Naive B cell (primary cell): Measurements from ENCODE around the gene TENM4. TPM values are rescaled to one million over a fixed set of nuclear protein-coding genes. Genes with fewer than 3 reads are reported as not detected.

Experiments
- ATAC-seq, 2 donors: fragments of 150-1000 bp; cut with Tn5 transposase; 2 replicates each; pipeline ENCODE4 v1.10.0; 2021; ENCODE audit warnings: low read depth in 2 of 2, mild to moderate bottlenecking in 2 of 2, moderate library complexity in 2 of 2
- DNase-seq: peaks from one replicate; pipeline ENCODE4 v3.0.0; 2022
- H3K27ac Mint-ChIP-seq, 6 donors: one replicate each; pipeline ENCODE4 v1.8.0; 2020 to 2022; ENCODE audit warnings: mild to moderate bottlenecking in 6 of 6, mixed read lengths in 6 of 6, moderate library complexity in 5 of 6, inconsistent platforms in 2 of 6
- H3K27me3 Mint-ChIP-seq, 3 donors: one replicate each; pipeline ENCODE4 v1.8.0; 2021 to 2022; ENCODE audit warnings: mixed read lengths in 3 of 3, mild to moderate bottlenecking in 1 of 3
- H3K36me3 Mint-ChIP-seq, 2 donors: one replicate each; pipeline ENCODE4 v1.8.0; 2020 to 2022; ENCODE audit warnings: mixed read lengths in 2 of 2, inconsistent platforms in 1 of 2, mild to moderate bottlenecking in 1 of 2
- H3K4me1 Mint-ChIP-seq, 3 donors: one replicate each; pipeline ENCODE4 v1.8.0; 2020 to 2022; ENCODE audit warnings: mixed read lengths in 3 of 3, inconsistent platforms in 1 of 3, mild to moderate bottlenecking in 1 of 3, moderate library complexity in 1 of 3
- H3K4me3 Mint-ChIP-seq, 8 donors: one replicate each; pipeline ENCODE4 v1.8.0; 2020 to 2022; ENCODE audit warnings: mild to moderate bottlenecking in 8 of 8, mixed read lengths in 8 of 8, moderate library complexity in 8 of 8, inconsistent platforms in 2 of 8
- H3K9me3 Mint-ChIP-seq, 7 donors: one replicate each; pipeline ENCODE4 v1.8.0; 2020 to 2022; ENCODE audit warnings: mixed read lengths in 7 of 7, mild to moderate bottlenecking in 5 of 7, inconsistent platforms in 2 of 7, moderate library complexity in 1 of 7
- polyA plus RNA-seq, 6 donors: library from polyadenylated mRNA; unstranded; fragments of 300-500 nt; fragmentation: Illumina TruSeq; gene quantifications; one replicate each; pipeline ENCODE4 v1.2.3, GENCODE V29; 2021; ENCODE audit warnings: low read depth in 6 of 6

The TENM4 gene
- polyA plus RNA-seq, 6 donors from 2014 or later: 3.8 TPM; not detected in 5

- peaks cover 8 to 24% (median 16%) of the 10 kb centered on the region in 3 donors for H3K27me3 Mint-ChIP-seq
- H3K9me3 Mint-ChIP-seq: peaks cover 0 to 1% (median 0%) of the 10 kb centered on the region in 7 donors
- no peak for ATAC-seq
- DNase-seq: no peak
- no peak overlapping the region for H3K4me3 Mint-ChIP-seq
- H3K36me3 Mint-ChIP-seq: no peaks in the 10 kb centered on the region
- no peaks in the 10 kb centered on the region for H3K4me1 Mint-ChIP-seq
- no peak overlapping the region for H3K27ac Mint-ChIP-seq
Observed at GRCh38 chr11:78767027-78767932, 673.5 kb downstream of the TENM4 start.

GRCh38 chr11:78764946-78765345 is 675.9 kb downstream of the TENM4 start:
- ATAC-seq: no peak
- no peak overlapping the region for H3K4me3 Mint-ChIP-seq
- no peak overlapping the region for H3K27ac Mint-ChIP-seq
- H3K4me1 Mint-ChIP-seq: no peaks in the 10 kb centered on the region
- no peaks in the 10 kb centered on the region for H3K36me3 Mint-ChIP-seq
- no peak for DNase-seq
- H3K9me3 Mint-ChIP-seq: peaks cover 0 to 1% (median 0%) of the 10 kb centered on the region in 7 donors
- peaks cover 8 to 31% (median 12%) of the 10 kb centered on the region in 3 donors for H3K27me3 Mint-ChIP-seq

- peaks cover 8 to 29% (median 8%) of the 10 kb centered on the region in 3 donors for H3K27me3 Mint-ChIP-seq
- H3K9me3 Mint-ChIP-seq: peaks cover 0 to 1% (median 0%) of the 10 kb centered on the region in 7 donors
- ATAC-seq: no peak
- H3K36me3 Mint-ChIP-seq: no peaks in the 10 kb centered on the region
- H3K27ac Mint-ChIP-seq: peak overlapping the region in 1 of 6 donors; percentile 34
- DNase-seq: no peak
- no peaks in the 10 kb centered on the region for H3K4me1 Mint-ChIP-seq
- H3K4me3 Mint-ChIP-seq: no peak overlapping the region
Observed at GRCh38 chr11:78763664-78764063, 677.2 kb downstream of the TENM4 start.

- ATAC-seq: no peak
- DNase-seq: no peak
- Mint-ChIP-seq H3K36me3 (no peaks in the 10 kb centered on the region), H3K27ac (no peak overlapping the region), H3K4me1 (no peaks in the 10 kb centered on the region), H3K27me3 (peaks cover 5 to 27% (median 8%) of the 10 kb centered on the region in 3 donors), H3K4me3 (no peak overlapping the region), H3K9me3 (peaks cover 0 to 1% (median 0%) of the 10 kb centered on the region in 7 donors)
Observed at GRCh38 chr11:78762105-78762504, 678.7 kb downstream of the TENM4 start.

- Mint-ChIP-seq H3K36me3 (no peaks in the 10 kb centered on the region), H3K27me3 (peaks cover 5 to 28% (median 8%) of the 10 kb centered on the region in 3 donors), H3K4me3 (no peak overlapping the region), H3K27ac (no peak overlapping the region), H3K4me1 (no peaks in the 10 kb centered on the region), H3K9me3 (peaks cover 0 to 1% (median 0%) of the 10 kb centered on the region in 7 donors)
- ATAC-seq: no peak
- DNase-seq: no peak
Observed at GRCh38 chr11:78759071-78759470, 681.8 kb downstream of the TENM4 start.

- Mint-ChIP-seq H3K4me3 (no peak overlapping the region), H3K27me3 (peaks cover 5 to 25% (median 17%) of the 10 kb centered on the region in 3 donors), H3K36me3 (no peaks in the 10 kb centered on the region), H3K4me1 (no peaks in the 10 kb centered on the region), H3K27ac (no peak overlapping the region), H3K9me3 (no peaks in the 10 kb centered on the region)
- ATAC-seq: no peak
- no peak for DNase-seq
Observed at GRCh38 chr11:78753297-78753696, 687.5 kb downstream of the TENM4 start.

GRCh38 chr11:78752494-78752893 is 688.3 kb downstream of the TENM4 start:
- no peak for DNase-seq
- Mint-ChIP-seq H3K4me3 (no peak overlapping the region), H3K36me3 (no peaks in the 10 kb centered on the region), H3K27me3 (peaks cover 5 to 25% (median 17%) of the 10 kb centered on the region in 3 donors), H3K9me3 (no peaks in the 10 kb centered on the region), H3K27ac (no peak overlapping the region), H3K4me1 (no peaks in the 10 kb centered on the region)
- no peak for ATAC-seq

- H3K9me3 Mint-ChIP-seq: no peaks in the 10 kb centered on the region
- DNase-seq: no peak
- peaks cover 5 to 25% (median 17%) of the 10 kb centered on the region in 3 donors for H3K27me3 Mint-ChIP-seq
- ATAC-seq: no peak
- H3K27ac Mint-ChIP-seq: no peak overlapping the region
- H3K4me1 Mint-ChIP-seq: no peaks in the 10 kb centered on the region
- no peaks in the 10 kb centered on the region for H3K36me3 Mint-ChIP-seq
- no peak overlapping the region for H3K4me3 Mint-ChIP-seq
Observed at GRCh38 chr11:78748918-78749690, 691.7 kb downstream of the TENM4 start.

GRCh38 chr11:78744949-78745348 is 695.9 kb downstream of the TENM4 start:
- no peak overlapping the region for H3K27ac Mint-ChIP-seq
- H3K36me3 Mint-ChIP-seq: no peaks in the 10 kb centered on the region
- H3K9me3 Mint-ChIP-seq: no peaks in the 10 kb centered on the region
- no peaks in the 10 kb centered on the region for H3K4me1 Mint-ChIP-seq
- DNase-seq (no peak), ATAC-seq (no peak)
- H3K4me3 Mint-ChIP-seq: no peak overlapping the region
- H3K27me3 Mint-ChIP-seq: peaks cover 0 to 8% (median 6%) of the 10 kb centered on the region in 3 donors

GRCh38 chr11:78744202-78744601 is 696.6 kb downstream of the TENM4 start:
- Mint-ChIP-seq H3K27ac (no peak overlapping the region), H3K27me3 (peaks cover 0 to 8% (median 0%) of the 10 kb centered on the region in 3 donors), H3K4me1 (no peaks in the 10 kb centered on the region), H3K9me3 (peaks cover 0 to 3% (median 0%) of the 10 kb centered on the region in 7 donors), H3K36me3 (no peaks in the 10 kb centered on the region), H3K4me3 (no peak overlapping the region)
- DNase-seq: no peak
- no peak for ATAC-seq

GRCh38 chr11:78742430-78742829 is 698.4 kb downstream of the TENM4 start:
- Mint-ChIP-seq H3K4me3 (no peak overlapping the region), H3K9me3 (peaks cover 0 to 4% (median 0%) of the 10 kb centered on the region in 7 donors), H3K36me3 (no peaks in the 10 kb centered on the region), H3K27ac (no peak overlapping the region), H3K4me1 (no peaks in the 10 kb centered on the region), H3K27me3 (peaks cover 0 to 8% (median 0%) of the 10 kb centered on the region in 3 donors)
- DNase-seq (no peak), ATAC-seq (no peak)

GRCh38 chr11:78741741-78742140 is 699.1 kb downstream of the TENM4 start:
- Mint-ChIP-seq H3K27ac (no peak overlapping the region), H3K36me3 (no peaks in the 10 kb centered on the region), H3K4me3 (no peak overlapping the region), H3K4me1 (no peaks in the 10 kb centered on the region), H3K27me3 (peaks cover 0 to 9% (median 0%) of the 10 kb centered on the region in 3 donors), H3K9me3 (peaks cover 0 to 4% (median 0%) of the 10 kb centered on the region in 7 donors)
- DNase-seq: no peak
- no peak for ATAC-seq

GRCh38 chr11:78740199-78741071 is 700.4 kb downstream of the TENM4 start:
- peaks cover 0 to 4% (median 0%) of the 10 kb centered on the region in 7 donors for H3K9me3 Mint-ChIP-seq
- H3K36me3 Mint-ChIP-seq: no peaks in the 10 kb centered on the region
- no peak for ATAC-seq
- no peaks in the 10 kb centered on the region for H3K4me1 Mint-ChIP-seq
- no peak for DNase-seq
- H3K4me3 Mint-ChIP-seq: no peak overlapping the region
- no peak overlapping the region for H3K27ac Mint-ChIP-seq
- H3K27me3 Mint-ChIP-seq: peaks cover 0 to 12% (median 0%) of the 10 kb centered on the region in 3 donors
